H1 (cell line): ENCODE results near the gene MSH5. TPM values are rescaled to one million over a fixed set of nuclear protein-coding genes. Genes with fewer than 3 reads are reported as not detected.

Source experiments
- ASH2L ChIP-seq: fragments of 200-600, 300-600 bp; sonication (generic); IDR thresholded peaks from one replicate; pipeline ENCODE4 v1.7.1; 2017; ENCODE audit warnings: low read length
- BACH1 ChIP-seq: IDR thresholded peaks from 2 replicates; pipeline ENCODE4 v1.6.1; 2012; ENCODE audit warnings: low read length, improper control_type of control experiment
- CEBPB ChIP-seq: IDR thresholded peaks from 2 replicates; pipeline ENCODE4 v1.6.1; 2012; ENCODE audit warnings: low read depth, low read length
- HDAC2 ChIP-seq, 2 experiments: fragments of 300-600 bp in 1 of 2; sonication (generic) in 1 of 2; IDR thresholded peaks; 2 replicates each; pipeline ENCODE4 v1.6.1; 2011 to 2012; ENCODE audit warnings: low read depth in 2 of 2, low read length in 2 of 2, mild to moderate bottlenecking in 2 of 2, moderate library complexity in 2 of 2, borderline replicate concordance in 1 of 2, inconsistent platforms in 1 of 2
- HDAC6 ChIP-seq: IDR thresholded peaks from one replicate; pipeline ENCODE4 v1.7.1; 2012; ENCODE audit warnings: low read depth, mild to moderate bottlenecking, inconsistent platforms, low read length, moderate library complexity
- KDM4A ChIP-seq: IDR thresholded peaks from one replicate; pipeline ENCODE4 v1.7.1; 2012; ENCODE audit warnings: low read depth, mild to moderate bottlenecking, moderate library complexity, low read length, inconsistent platforms; ENCODE audit not compliant: severe bottlenecking
- NRF1 ChIP-seq: IDR thresholded peaks from 2 replicates; pipeline ENCODE4 v1.6.1; 2011; ENCODE audit warnings: mild to moderate bottlenecking, low read depth, low read length, improper control_type of control experiment
- POLR2A ChIP-seq, 2 experiments: IDR thresholded peaks; 1 replicate in 1 of 2; 2 replicates in 1 of 2; pipeline ENCODE4 v1.6.1; 2011; ENCODE audit warnings: low read depth in 2 of 2, low read length in 2 of 2, mild to moderate bottlenecking in 2 of 2; ENCODE audit errors: control extremely low read depth in 1 of 2
- POLR2AphosphoS5 ChIP-seq: IDR thresholded peaks from 2 replicates; pipeline ENCODE4 v1.6.1; 2011; ENCODE audit warnings: low read depth, low read length
- SAP30 ChIP-seq: fragments of 300-600 bp; sonication (generic); IDR thresholded peaks from 2 replicates; pipeline ENCODE4 v1.7.1; 2012; ENCODE audit warnings: low read length, moderate library complexity, mild to moderate bottlenecking, inconsistent platforms; ENCODE audit not compliant: insufficient read depth, insufficient replicate concordance
- SIN3A ChIP-seq, 2 experiments: IDR thresholded peaks in 1 of 2; conservative IDR thresholded peaks in 1 of 2; 2 replicates each; pipeline ENCODE4 v1.6.1; 2011 to 2012; ENCODE audit warnings: low read length in 2 of 2, improper control_type of control experiment in 1 of 2, low read depth in 1 of 2, mild to moderate bottlenecking in 1 of 2
- SP4 ChIP-seq: IDR thresholded peaks from 2 replicates; pipeline ENCODE4 v1.6.1; 2012; ENCODE audit warnings: low read length, inconsistent platforms
- SRF ChIP-seq: IDR thresholded peaks from 2 replicates; pipeline ENCODE4 v1.6.1; 2011; ENCODE audit warnings: mild to moderate bottlenecking, low read depth, low read length, moderate library complexity
- TBP ChIP-seq: IDR thresholded peaks from 2 replicates; pipeline ENCODE4 v1.6.1; 2011; ENCODE audit warnings: low read depth, low read length, improper control_type of control experiment
- TEAD4 ChIP-seq: IDR thresholded peaks from 2 replicates; pipeline ENCODE4 v1.6.1; 2012; ENCODE audit warnings: low read depth, low read length, inconsistent platforms, mixed read lengths
- polyA plus RNA-seq, 7 experiments: library from polyadenylated mRNA; depleted of rRNA in 3 of 7; stranded (reverse) in 5 of 7; unstranded in 2 of 7; fragments of >200 nt in 5 of 7; fragments of 200-250 nt in 2 of 7; gene quantifications; 1 replicate in 5 of 7; 2 replicates in 1 of 7; 4 replicates in 1 of 7; pipeline versions ENCODE4 v1.2.1 to v1.2.3, GENCODE V29; 2011 to 2013; ENCODE audit warnings: missing spikeins in 2 of 7, mixed read lengths in 2 of 7
- total RNA-seq: library from RNA; stranded (reverse); fragmentation: NEBNext Ultra II Directional; extraction: Animal tissue kit (Norgen Biotek cat#: 25700); gene quantifications from 2 replicates; pipeline ENCODE4 v1.2.1, GENCODE V29; 2021
- TF ChIP-seq, protein P1 (sequence below): IDR thresholded peaks from 2 replicates; pipeline ENCODE4 v1.6.1; 2012; ENCODE audit warnings: inconsistent platforms
- TF ChIP-seq, protein P2 (sequence below): IDR thresholded peaks from 2 replicates; pipeline ENCODE4 v1.6.1; 2012; ENCODE audit warnings: low read length, inconsistent platforms
- TF ChIP-seq, protein P3 (sequence below): IDR thresholded peaks from 2 replicates; pipeline ENCODE4 v1.6.1; 2012; ENCODE audit warnings: inconsistent platforms

MSH5 gene
- total and polyA plus RNA-seq, 2 of the 8 experiments (the other 6 are each of a cell fraction or from before 2014, with no cell fraction given): 25.3 to 26.5 TPM

DNA sequence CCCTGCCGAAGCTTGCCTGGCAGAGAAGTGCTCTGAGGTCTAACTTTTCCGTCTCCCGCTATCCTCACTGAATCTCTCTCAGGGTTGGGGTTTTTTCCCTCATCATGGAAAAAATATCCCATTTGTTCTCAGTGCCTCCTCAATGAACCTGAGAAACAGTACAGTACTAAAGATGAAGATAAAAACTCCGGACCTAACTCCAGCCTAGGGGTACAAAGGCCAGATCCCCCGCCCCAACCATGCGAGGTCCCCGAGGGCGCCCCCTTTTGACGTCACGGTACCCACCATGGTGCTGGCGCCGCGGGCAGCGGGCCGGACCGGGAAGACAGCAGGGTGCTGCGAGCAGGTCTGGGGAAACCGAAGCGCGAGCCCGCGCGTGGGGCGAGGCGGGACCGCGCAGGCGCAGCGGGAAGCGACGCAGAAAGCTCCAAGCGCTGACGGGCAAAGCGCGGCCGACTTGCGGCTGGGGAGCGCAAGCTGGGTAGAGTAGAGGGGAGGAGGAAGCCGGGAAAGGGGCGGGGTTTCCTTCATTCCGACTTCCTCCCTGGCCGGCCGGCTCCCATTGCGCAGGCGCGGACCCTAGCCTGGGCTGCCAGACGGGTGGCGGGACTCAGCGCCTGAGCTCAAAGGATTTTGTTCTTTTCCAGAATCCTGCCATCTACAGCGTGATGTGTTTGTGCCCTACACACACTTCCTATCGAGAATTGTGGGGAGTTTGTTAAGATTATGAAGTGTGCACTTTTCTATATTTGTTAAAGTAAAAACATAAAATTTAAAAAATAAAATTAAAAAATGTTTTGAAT, 66.9 kb downstream of the MSH5 start, which contains the start of gene LSM2 (continued):
- TF ChIP-seq, protein P1, sequence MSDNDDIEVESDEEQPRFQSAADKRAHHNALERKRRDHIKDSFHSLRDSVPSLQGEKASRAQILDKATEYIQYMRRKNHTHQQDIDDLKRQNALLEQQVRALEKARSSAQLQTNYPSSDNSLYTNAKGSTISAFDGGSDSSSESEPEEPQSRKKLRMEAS: peak; percentile 83
- TF ChIP-seq TBP (peak; percentile 72), HDAC6 (no peak), TEAD4 (0 out of 2 replicates have a peak, but pooled peaks have one; percentile 11), POLR2AphosphoS5 (peak; percentile 83), NRF1 (peak; percentile 58), HDAC2 (IDR thresholded peaks at IDR 0.05; ENCODE audit: borderline replicate concordance in 1 of 2, low read depth in 2 of 2, low read length in 2 of 2) (peak; percentile 5 to 62; a peak in 1 of 4 replicates), SRF (peak; percentile 51; the same call in 1 of the 2 replicates), POLR2A (IDR thresholded peaks at IDR 0.05; ENCODE audit: control extremely low read depth in 1 of 2, low read depth in 2 of 2, low read length in 2 of 2) (peak; percentile 58 to 69), SIN3A (conservative IDR thresholded peaks at IDR 0.05 in 1 of 2, IDR thresholded peaks at IDR 0.05 in 1 of 2; ENCODE audit: low read depth in 1 of 2, low read length in 2 of 2) (peak; percentile 72 to 91; a peak in 3 of 4 replicates), CEBPB (no peak), BACH1 (peak; percentile 42; the same call in 1 of the 2 replicates), KDM4A (peak; percentile 98), SAP30 (peak; percentile 61), SP4 (peak; percentile 80; the same call in 1 of the 2 replicates), ASH2L (peak; percentile 100)
- TF ChIP-seq, protein P2, sequence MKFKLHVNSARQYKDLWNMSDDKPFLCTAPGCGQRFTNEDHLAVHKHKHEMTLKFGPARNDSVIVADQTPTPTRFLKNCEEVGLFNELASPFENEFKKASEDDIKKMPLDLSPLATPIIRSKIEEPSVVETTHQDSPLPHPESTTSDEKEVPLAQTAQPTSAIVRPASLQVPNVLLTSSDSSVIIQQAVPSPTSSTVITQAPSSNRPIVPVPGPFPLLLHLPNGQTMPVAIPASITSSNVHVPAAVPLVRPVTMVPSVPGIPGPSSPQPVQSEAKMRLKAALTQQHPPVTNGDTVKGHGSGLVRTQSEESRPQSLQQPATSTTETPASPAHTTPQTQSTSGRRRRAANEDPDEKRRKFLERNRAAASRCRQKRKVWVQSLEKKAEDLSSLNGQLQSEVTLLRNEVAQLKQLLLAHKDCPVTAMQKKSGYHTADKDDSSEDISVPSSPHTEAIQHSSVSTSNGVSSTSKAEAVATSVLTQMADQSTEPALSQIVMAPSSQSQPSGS: peak; percentile 69; the same call in 1 of the 2 replicates
- TF ChIP-seq, protein P3, sequence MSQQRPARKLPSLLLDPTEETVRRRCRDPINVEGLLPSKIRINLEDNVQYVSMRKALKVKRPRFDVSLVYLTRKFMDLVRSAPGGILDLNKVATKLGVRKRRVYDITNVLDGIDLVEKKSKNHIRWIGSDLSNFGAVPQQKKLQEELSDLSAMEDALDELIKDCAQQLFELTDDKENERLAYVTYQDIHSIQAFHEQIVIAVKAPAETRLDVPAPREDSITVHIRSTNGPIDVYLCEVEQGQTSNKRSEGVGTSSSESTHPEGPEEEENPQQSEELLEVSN: peak; percentile 41; the same call in 1 of the 2 replicates
